GM12801 (cell line): ENCODE measurements around the gene TMEM151B.

Experiments used
- TF ChIP-seq, protein P1 (sequence below): IDR thresholded peaks from one replicate; pipeline ENCODE4 v1.5.1; 2011; ENCODE audit warnings: control low read depth; ENCODE audit not compliant: insufficient read length; ENCODE audit errors: extremely low read depth

TMEM151B gene

GRCh38 chr6:44333273-44333919 is 63.1 kb downstream of the TMEM151B start:
- TF ChIP-seq, protein P1, sequence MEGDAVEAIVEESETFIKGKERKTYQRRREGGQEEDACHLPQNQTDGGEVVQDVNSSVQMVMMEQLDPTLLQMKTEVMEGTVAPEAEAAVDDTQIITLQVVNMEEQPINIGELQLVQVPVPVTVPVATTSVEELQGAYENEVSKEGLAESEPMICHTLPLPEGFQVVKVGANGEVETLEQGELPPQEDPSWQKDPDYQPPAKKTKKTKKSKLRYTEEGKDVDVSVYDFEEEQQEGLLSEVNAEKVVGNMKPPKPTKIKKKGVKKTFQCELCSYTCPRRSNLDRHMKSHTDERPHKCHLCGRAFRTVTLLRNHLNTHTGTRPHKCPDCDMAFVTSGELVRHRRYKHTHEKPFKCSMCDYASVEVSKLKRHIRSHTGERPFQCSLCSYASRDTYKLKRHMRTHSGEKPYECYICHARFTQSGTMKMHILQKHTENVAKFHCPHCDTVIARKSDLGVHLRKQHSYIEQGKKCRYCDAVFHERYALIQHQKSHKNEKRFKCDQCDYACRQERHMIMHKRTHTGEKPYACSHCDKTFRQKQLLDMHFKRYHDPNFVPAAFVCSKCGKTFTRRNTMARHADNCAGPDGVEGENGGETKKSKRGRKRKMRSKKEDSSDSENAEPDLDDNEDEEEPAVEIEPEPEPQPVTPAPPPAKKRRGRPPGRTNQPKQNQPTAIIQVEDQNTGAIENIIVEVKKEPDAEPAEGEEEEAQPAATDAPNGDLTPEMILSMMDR, result no peak

GRCh38 chr6:44333942-44334341 is 63.7 kb downstream of the TMEM151B start:
- TF ChIP-seq, protein P1, result no peak

- TF ChIP-seq, protein P1, result no peak
Observed at GRCh38 chr6:44335631-44336030, 65.4 kb downstream of the TMEM151B start.

GRCh38 chr6:44338228-44339122 is 68.2 kb downstream of the TMEM151B start:
- TF ChIP-seq, protein P1, result no peak

DNA sequence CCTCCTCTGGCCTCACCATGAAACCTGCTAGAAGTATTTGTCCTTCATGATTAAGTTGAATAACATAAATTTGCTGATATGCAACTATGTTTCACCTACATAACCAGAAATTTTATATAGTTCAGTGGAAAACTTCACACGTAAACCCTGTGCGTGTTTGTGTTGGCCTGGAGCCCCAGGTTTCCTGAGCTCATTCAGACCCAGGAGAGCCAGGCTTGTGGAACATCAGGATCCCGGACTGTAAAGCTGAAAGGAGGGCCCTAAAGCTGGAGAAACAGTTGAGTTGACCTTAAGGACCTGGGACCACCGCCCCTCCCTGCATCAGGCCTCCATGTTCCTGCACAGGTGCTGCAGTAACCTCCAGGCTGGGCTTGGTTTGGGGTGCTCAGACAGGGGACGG is 69.1 kb downstream of the TMEM151B start:
- TF ChIP-seq, protein P1, result no peak

DNA sequence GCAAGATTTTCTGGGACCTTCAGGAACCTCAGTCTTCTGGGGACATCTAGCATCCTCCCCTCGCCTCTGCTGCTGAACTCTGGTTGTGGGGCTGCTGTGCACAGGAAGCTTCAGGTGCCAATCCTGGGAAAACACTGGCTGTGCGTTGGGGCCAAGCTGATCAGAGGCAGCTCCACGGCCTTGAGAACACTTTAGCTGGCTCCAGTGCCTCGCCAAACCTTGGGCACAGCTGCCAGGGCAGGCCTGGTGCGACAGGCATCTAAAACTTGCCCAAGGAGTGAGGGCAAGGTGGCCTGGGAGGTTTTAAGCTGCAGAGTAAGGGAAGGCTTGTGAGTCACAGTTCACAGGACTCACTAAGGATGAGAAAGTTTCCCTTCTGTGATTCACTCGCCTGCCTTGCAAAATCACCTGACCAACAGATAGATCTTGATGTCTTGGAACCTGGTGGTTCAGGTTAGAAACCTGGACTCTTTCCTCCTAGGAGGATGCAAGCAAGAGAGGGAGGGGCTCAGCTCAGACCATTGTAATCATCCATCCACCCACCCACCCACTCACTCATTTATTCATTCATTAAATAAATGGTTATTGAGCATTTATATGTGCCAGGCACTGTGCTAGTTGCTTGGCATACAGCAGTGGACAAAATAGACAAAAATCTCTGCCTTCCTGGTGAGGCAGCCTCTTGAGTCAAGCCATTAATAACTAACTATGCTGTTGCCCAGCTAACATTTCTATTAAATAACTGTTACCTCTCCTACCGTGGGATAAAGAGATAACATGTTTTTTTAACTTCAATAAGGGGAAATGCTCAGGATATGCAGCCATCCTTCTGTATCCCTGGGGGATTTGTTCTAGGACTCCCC is 69.7 kb downstream of the TMEM151B start:
- TF ChIP-seq, protein P1, result no peak
